ENCODE measurements around the gene NUDT5. TPM values are rescaled to one million over a fixed set of nuclear protein-coding genes. Genes with fewer than 3 reads are reported as not detected.

Gene NUDT5
- total RNA-seq, 2 experiments from 2014 or later = 99.9 to 108 TPM

- peak; percentile 96 for ATAC-seq
- ChIA-PET POLR2A (no interaction called here), CTCF (interaction anchor here (0.8 to 1.6 kb wide), 4 partner anchors 35 to 88 kb away, joined by 3 to 6 read pairs (median 4); partner anchors contain the start of genes CDC123 and NUDT5)
- Mint-ChIP-seq H3K4me1 (peaks cover 19% of the 10 kb centered on the region), H3K4me3 (peak within 1 kb of the TSS; percentile 81), H3K36me3 (ENCODE audit: low read depth) (peaks cover 16% of the 10 kb centered on the region), H3K27ac (peak within 1 kb of the TSS; percentile 76), H3K9me3 (ENCODE audit: low read depth) (no peaks in the 10 kb centered on the region), H3K27me3 (no peaks in the 10 kb centered on the region)
- intact Hi-C loops (cut with DNase I, micrococcal nuclease) = loop anchor here (1.0 to 10.0 kb wide), 9 partner anchors 16 to 1173 kb away; partner anchors contain the start of genes NUDT5 (in 2 of the 2), DHTKD1 (in 1 of the 2), MCM10 (in 1 of the 2) and OPTN (in 1 of the 2)
- peak; percentile 99 for DNase-seq
These were observed 66.2 kb downstream of the NUDT5 start, which contains the start of gene SEC61A2 for GRCh38 chr10:12129222-12130111. TSS of gene SEC61A2 (plus strand) at chr10:12129677. CDS start at chr10:12129788, 111 bp downstream.

- intact Hi-C loops (cut with DNase I, micrococcal nuclease) = loop anchor here (1.0 to 10.0 kb wide), 12 partner anchors 8 to 983 kb away; partner anchors contain the start of genes DHTKD1 (in 2 of the 2), CAMK1D (in 1 of the 2), OPTN (in 1 of the 2) and UPF2 (in 1 of the 2)
- H3K36me3 Mint-ChIP-seq (ENCODE audit: low read depth) = peaks cover 45% of the 10 kb centered on the region
- H3K27me3 Mint-ChIP-seq = no peaks in the 10 kb centered on the region
- no peaks in the 10 kb centered on the region for H3K9me3 Mint-ChIP-seq (ENCODE audit: low read depth)
- ChIA-PET POLR2A (no interaction called here), CTCF (interaction anchor here (1.2 to 1.9 kb wide), 2 partner anchors 10 to 79 kb away, joined by 3 to 4 read pairs; partner anchors contain the start of gene UPF2)
- H3K4me3 Mint-ChIP-seq = peak overlapping the region; percentile 54
- ATAC-seq (no peak), DNase-seq (no peak)
- H3K4me1 Mint-ChIP-seq = peaks cover 32% of the 10 kb centered on the region
- peak overlapping the region; percentile 94 for H3K27ac Mint-ChIP-seq
These were observed 74.0 kb downstream of the NUDT5 start for GRCh38 chr10:12121673-12122072.

Small RNA genes lying within 50 kb of the gene (microRNA-seq; reads per million reads assigned to microRNA genes)
- not detected for gene MIR548AK (ENCODE audit: borderline replicate concordance)

Other genes starting within 250 kb of the NUDT5 start
- 10 to 100 TPM; 34.2 to 46.8 TPM for gene UPF2, start 153.1 kb downstream of the NUDT5 start, total RNA-seq
- 10 to 100 TPM; 13.0 to 15.5 TPM for gene DHTKD1, start 126.9 kb downstream of the NUDT5 start, total RNA-seq
- 10 to 100 TPM; 11.3 to 12.0 TPM for gene SEC61A2, start 66.2 kb downstream of the NUDT5 start, total RNA-seq
- gene CDC123, start 297 bp upstream of the NUDT5 start, total RNA-seq = 100 to 1,000 TPM; 129 to 151 TPM
- gene CAMK1D, start 153.7 kb upstream of the NUDT5 start, total RNA-seq = 10 to 100 TPM; 16.0 to 16.3 TPM